Measurements from ENCODE around the gene PPM1H.

- no peak for TF ChIP-seq POLR2A (IDR thresholded peaks at IDR 0.05)
- TF ChIP-seq CTCF (IDR thresholded peaks at IDR 0.05) = no peak
- TF ChIP-seq POLR2AphosphoS5 (IDR thresholded peaks at IDR 0.05) = no peak
Measured at GRCh38 chr12:62848418-62848817, 86.5 kb downstream of the PPM1H start.

All from sigmoid colon (tissue), 4 donors.